GM23248 (cell line): ENCODE data around the gene HLA-DQA2.

Experiments used
- EZH2 ChIP-seq: fragments of 200-600 bp; sonication (generic); IDR thresholded peaks from 2 replicates; pipeline ENCODE4 v1.6.1; 2018; ENCODE audit warnings: antibody characterized with exemption, mild to moderate bottlenecking; ENCODE audit not compliant: insufficient read depth, poor library complexity, severe bottlenecking
- EZH2phosphoT487 ChIP-seq: fragments of 200-600 bp; sonication (generic); IDR thresholded peaks from 2 replicates; pipeline ENCODE4 v1.6.1; 2018; ENCODE audit warnings: antibody characterized with exemption, moderate library complexity, mild to moderate bottlenecking, low read depth; ENCODE audit not compliant: insufficient read depth

DNA sequence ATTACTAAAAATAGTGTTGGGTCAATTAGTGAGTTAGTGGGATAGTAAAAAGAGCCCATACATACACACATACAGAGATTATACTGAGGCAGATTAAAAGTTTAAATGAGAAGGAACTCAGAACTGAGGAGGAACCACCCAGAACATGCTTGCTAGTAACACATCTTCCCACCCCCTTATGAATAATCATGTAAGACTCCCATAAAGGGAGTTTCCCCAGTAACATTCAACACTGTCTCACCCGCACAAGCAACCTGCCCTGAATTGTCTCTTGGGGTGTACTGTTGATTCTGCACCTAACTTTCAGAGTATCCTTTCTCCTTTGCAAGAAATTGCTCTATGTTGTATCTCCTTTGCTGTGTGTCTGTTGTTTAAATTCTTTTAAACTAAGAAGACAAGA, 33.2 kb downstream of the HLA-DQA2 start:
- TF ChIP-seq EZH2phosphoT487 (no peak), EZH2 (no peak)
